Measurements from ENCODE around the gene PLCG2.

PLCG2 gene

DNA sequence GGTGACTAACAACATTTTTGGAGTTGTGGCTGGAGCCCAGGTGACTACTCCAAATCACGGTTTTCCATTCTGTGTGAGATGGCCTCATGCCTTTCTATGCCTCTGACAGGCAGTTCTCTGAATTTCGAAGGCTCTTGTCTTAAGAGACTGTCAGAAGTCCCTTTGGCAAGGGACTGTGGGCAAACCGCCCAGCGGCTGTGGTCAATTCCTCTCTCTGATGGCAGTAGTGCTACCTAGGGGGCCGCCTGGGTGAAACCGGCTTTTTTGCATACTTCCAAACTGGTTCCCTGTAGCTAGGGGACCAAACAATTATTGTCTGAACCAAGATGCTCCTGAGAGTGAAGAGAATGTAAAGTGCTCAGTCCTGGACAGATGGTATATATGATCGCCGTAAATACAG lies 145.9 kb downstream of the PLCG2 start:
- ATAC-seq (ENCODE audit: insufficient read depth, low read depth): no peak
- no peaks in the 10 kb centered on the region for H3K79me2 ChIP-seq (ENCODE audit: insufficient read depth, low read length)
- H3K4me1 ChIP-seq (ENCODE audit: insufficient read depth, low read length): no peaks in the 10 kb centered on the region
- H3K4me3 ChIP-seq (ENCODE audit: low read depth in 1 of 2, low read length in 2 of 2): no peak overlapping the region
- no peak overlapping the region for H2AFZ ChIP-seq (ENCODE audit: low read depth, low read length)
- no peak overlapping the region for H3K9ac ChIP-seq (ENCODE audit: low read depth, low read length)
- H4K20me1 ChIP-seq (ENCODE audit: insufficient read depth, low read length): no peaks in the 10 kb centered on the region
- no peak for DNase-seq
- H3K4me2 ChIP-seq (ENCODE audit: insufficient read depth, low read length): no peak overlapping the region
- H3K36me3 ChIP-seq (ENCODE audit: insufficient read depth, low read length): no peaks in the 10 kb centered on the region
- no peak for TF ChIP-seq CTCF (IDR thresholded peaks at IDR 0.05; ENCODE audit: borderline replicate concordance, extremely low read depth, low read length, poor library complexity, severe bottlenecking)
- TF ChIP-seq EZH2 (IDR thresholded peaks at IDR 0.05; ENCODE audit: borderline replicate concordance, low read depth, low read length, severe bottlenecking): no peak
- H3K27ac ChIP-seq (ENCODE audit: low read length): no peak overlapping the region
- peaks cover 8% of the 10 kb centered on the region for H3K27me3 ChIP-seq (ENCODE audit: insufficient read depth, low read length, poor library complexity)
- H3K9me3 ChIP-seq (ENCODE audit: insufficient read depth, low read length, severe bottlenecking): no peaks in the 10 kb centered on the region

GRCh38 chr16:81926036-81926435 lies 146.9 kb downstream of the PLCG2 start:
- no peak overlapping the region for H3K9ac ChIP-seq (ENCODE audit: low read depth, low read length)

DNA sequence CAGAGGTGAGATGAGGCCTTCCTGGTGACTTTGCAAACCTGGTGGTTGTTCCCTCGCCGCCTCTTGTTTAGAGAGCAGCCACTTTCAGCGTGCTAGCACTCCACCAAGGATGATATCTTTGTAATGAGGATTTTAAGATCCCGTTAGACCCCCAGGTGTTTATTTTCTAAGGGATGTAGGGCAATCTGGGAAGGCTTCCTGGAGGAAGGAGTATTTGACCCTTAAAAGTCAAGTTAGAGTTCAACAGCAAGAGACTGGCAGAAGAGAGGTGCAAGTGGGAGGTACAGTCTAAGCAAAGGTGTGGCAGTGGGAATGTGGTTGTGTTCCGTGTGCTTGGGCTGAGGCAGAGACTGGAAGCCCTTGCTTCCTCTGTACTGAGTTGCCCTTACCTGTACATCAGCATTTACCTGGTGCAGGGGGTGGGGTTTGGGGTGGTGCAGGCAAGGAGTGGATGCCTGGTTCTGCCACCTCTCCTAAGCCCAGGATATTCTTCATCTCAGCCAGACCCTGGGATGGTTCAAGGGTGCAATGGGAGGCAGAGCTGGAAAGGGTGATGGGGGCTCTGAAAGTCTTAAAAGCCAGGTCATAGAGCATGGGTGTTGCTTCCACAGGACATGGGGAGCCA lies 148.6 kb downstream of the PLCG2 start:
- Histone ChIP-seq H3K27ac (ENCODE audit: low read length) (no peak overlapping the region), H3K9ac (ENCODE audit: low read depth, low read length) (no peak overlapping the region), H3K79me2 (ENCODE audit: insufficient read depth, low read length) (no peaks in the 10 kb centered on the region), H3K4me2 (ENCODE audit: insufficient read depth, low read length) (no peak overlapping the region), H3K4me3 (ENCODE audit: low read depth in 1 of 2, low read length in 2 of 2) (no peak overlapping the region), H2AFZ (ENCODE audit: low read depth, low read length) (no peak overlapping the region), H4K20me1 (ENCODE audit: insufficient read depth, low read length) (no peaks in the 10 kb centered on the region), H3K9me3 (ENCODE audit: insufficient read depth, low read length, severe bottlenecking) (no peaks in the 10 kb centered on the region), H3K27me3 (ENCODE audit: insufficient read depth, low read length, poor library complexity) (peaks cover 5% of the 10 kb centered on the region), H3K36me3 (ENCODE audit: insufficient read depth, low read length) (no peaks in the 10 kb centered on the region), H3K4me1 (ENCODE audit: insufficient read depth, low read length) (no peaks in the 10 kb centered on the region)
- no peak for DNase-seq
- no peak for TF ChIP-seq CTCF (IDR thresholded peaks at IDR 0.05; ENCODE audit: borderline replicate concordance, extremely low read depth, low read length, poor library complexity, severe bottlenecking)
- no peak for TF ChIP-seq EZH2 (IDR thresholded peaks at IDR 0.05; ENCODE audit: borderline replicate concordance, low read depth, low read length, severe bottlenecking)
- ATAC-seq (ENCODE audit: insufficient read depth, low read depth): no peak

More at GRCh38 chr16:81926036-81926435, 146.9 kb downstream of the PLCG2 start:
- Histone ChIP-seq H2AFZ (ENCODE audit: low read depth, low read length) (no peak overlapping the region), H3K4me3 (ENCODE audit: low read depth in 1 of 2, low read length in 2 of 2) (no peak overlapping the region), H3K9me3 (ENCODE audit: insufficient read depth, low read length, severe bottlenecking) (no peaks in the 10 kb centered on the region), H4K20me1 (ENCODE audit: insufficient read depth, low read length) (no peaks in the 10 kb centered on the region), H3K4me2 (ENCODE audit: insufficient read depth, low read length) (no peak overlapping the region), H3K27ac (ENCODE audit: low read length) (no peak overlapping the region), H3K36me3 (ENCODE audit: insufficient read depth, low read length) (no peaks in the 10 kb centered on the region), H3K4me1 (ENCODE audit: insufficient read depth, low read length) (no peaks in the 10 kb centered on the region), H3K79me2 (ENCODE audit: insufficient read depth, low read length) (no peaks in the 10 kb centered on the region), H3K27me3 (ENCODE audit: insufficient read depth, low read length, poor library complexity) (peaks cover 5% of the 10 kb centered on the region)
- no peak for DNase-seq
- no peak for TF ChIP-seq EZH2 (IDR thresholded peaks at IDR 0.05; ENCODE audit: borderline replicate concordance, low read depth, low read length, severe bottlenecking)
- TF ChIP-seq CTCF (IDR thresholded peaks at IDR 0.05; ENCODE audit: borderline replicate concordance, extremely low read depth, low read length, poor library complexity, severe bottlenecking): no peak
- ATAC-seq (ENCODE audit: insufficient read depth, low read depth): no peak

Measured in DND-41 (cell line).